ENCODE measurements around the gene NXNL2. TPM values are rescaled to one million over a fixed set of nuclear protein-coding genes. Genes with fewer than 3 reads are reported as not detected.

Gene NXNL2
- polyA plus RNA-seq, 2 donors = 0.15 to 0.22 TPM

DNA sequence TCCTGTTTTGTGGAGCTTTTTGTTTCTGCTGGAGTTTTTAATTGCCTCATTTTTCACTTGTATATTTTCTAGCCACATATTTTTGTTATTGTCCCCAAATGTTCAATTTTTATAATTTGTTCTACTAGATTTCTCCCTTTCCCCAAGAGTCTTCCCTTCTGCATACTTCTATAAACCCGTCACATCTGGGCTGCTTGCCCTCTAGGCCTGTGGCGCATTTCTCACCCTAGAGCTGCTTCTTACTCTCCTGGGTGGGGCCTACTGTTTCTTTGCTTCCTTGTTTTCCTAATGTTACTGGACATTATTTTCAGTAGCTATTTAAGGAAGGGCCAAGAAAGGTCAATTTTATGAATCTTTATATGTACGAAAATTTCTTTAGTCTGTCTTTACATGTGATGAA is 51.5 kb downstream of the NXNL2 start:
- no peaks in the 10 kb centered on the region for H3K9me3 ChIP-seq (ENCODE audit: control insufficient read depth in 2 of 2, insufficient read depth in 1 of 2, low read depth in 1 of 2, low read length in 1 of 2)
- no peaks in the 10 kb centered on the region for H3K27me3 ChIP-seq (ENCODE audit: control insufficient read depth in 1 of 2, insufficient read depth in 2 of 2, low read length in 2 of 2)
- H3K4me1 ChIP-seq (ENCODE audit: control insufficient read depth in 2 of 2, insufficient read depth in 2 of 2, low read length in 1 of 2) = peaks cover 0 to 5% of the 10 kb centered on the region in 2 donors
- no peak overlapping the region for H3K27ac ChIP-seq (ENCODE audit: low read depth in 2 of 2, low read length in 1 of 2)
- H3K36me3 ChIP-seq (ENCODE audit: control insufficient read depth in 2 of 2, insufficient read depth in 2 of 2, low read length in 1 of 2) = no peaks in the 10 kb centered on the region
- WGBS, 2 donors = 78 to 81% methylated on average over 3 of the region's 3 CpGs
- no peak overlapping the region for H3K4me3 ChIP-seq (ENCODE audit: low read depth in 1 of 2, low read length in 2 of 2)

GRCh38 chr9:88587182-88587581 is 52.2 kb downstream of the NXNL2 start:
- peaks cover 0 to 5% of the 10 kb centered on the region in 2 donors for H3K4me1 ChIP-seq (ENCODE audit: control insufficient read depth in 2 of 2, insufficient read depth in 2 of 2, low read length in 1 of 2)
- no peak overlapping the region for H3K27ac ChIP-seq (ENCODE audit: low read depth in 2 of 2, low read length in 1 of 2)
- no peaks in the 10 kb centered on the region for H3K36me3 ChIP-seq (ENCODE audit: control insufficient read depth in 2 of 2, insufficient read depth in 2 of 2, low read length in 1 of 2)
- no peaks in the 10 kb centered on the region for H3K9me3 ChIP-seq (ENCODE audit: control insufficient read depth in 2 of 2, insufficient read depth in 1 of 2, low read depth in 1 of 2, low read length in 1 of 2)
- no peaks in the 10 kb centered on the region for H3K27me3 ChIP-seq (ENCODE audit: control insufficient read depth in 1 of 2, insufficient read depth in 2 of 2, low read length in 2 of 2)
- WGBS, 2 donors = 32 to 43% methylated on average over 3 of the region's 3 CpGs
- H3K4me3 ChIP-seq (ENCODE audit: low read depth in 1 of 2, low read length in 2 of 2) = no peak overlapping the region

DNA sequence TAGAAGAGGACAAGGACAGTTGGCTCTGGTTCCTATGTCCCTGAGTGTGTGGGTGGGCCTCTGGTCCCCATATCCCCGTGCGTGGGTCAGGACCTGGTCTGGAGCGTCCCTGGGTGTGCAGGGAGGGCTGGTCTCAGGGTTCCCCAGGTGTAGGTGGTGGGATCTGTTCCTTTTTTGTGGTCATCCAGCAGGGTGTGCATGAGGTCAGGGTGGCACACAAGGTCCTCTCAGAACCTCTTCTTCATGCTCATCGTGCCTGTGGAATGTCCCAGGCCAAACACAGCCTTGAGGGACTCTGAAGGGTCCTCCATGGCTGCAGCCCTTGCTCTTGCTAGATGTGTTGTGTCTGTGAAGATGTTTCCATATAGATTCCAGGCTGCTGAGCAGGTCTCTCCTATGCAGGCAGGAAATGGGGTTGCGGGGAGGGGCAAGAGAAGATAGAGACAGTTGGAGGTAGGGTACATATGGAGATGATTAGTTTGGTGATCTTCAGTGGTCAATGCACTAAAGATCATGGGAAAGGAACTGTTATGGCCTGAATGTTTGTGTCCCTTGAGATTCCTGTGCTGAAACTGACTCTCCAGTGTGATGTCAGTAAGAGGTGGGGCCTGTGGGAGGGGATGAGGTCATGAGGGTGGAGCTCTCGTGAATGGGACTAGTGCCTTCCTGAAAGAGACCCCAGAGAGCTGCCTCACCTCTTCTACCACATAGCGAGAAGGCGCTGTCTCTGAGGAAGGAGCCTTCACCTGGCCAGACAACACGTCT is 53.1 kb downstream of the NXNL2 start:
- Histone ChIP-seq H3K4me1 (ENCODE audit: control insufficient read depth in 2 of 2, insufficient read depth in 2 of 2, low read length in 1 of 2) (peaks cover 0 to 5% of the 10 kb centered on the region in 2 donors), H3K27ac (ENCODE audit: low read depth in 2 of 2, low read length in 1 of 2) (no peak overlapping the region), H3K9me3 (ENCODE audit: control insufficient read depth in 2 of 2, insufficient read depth in 1 of 2, low read depth in 1 of 2, low read length in 1 of 2) (no peaks in the 10 kb centered on the region), H3K36me3 (ENCODE audit: control insufficient read depth in 2 of 2, insufficient read depth in 2 of 2, low read length in 1 of 2) (no peaks in the 10 kb centered on the region), H3K4me3 (ENCODE audit: low read depth in 1 of 2, low read length in 2 of 2) (no peak overlapping the region), H3K27me3 (ENCODE audit: control insufficient read depth in 1 of 2, insufficient read depth in 2 of 2, low read length in 2 of 2) (no peaks in the 10 kb centered on the region)
- 90 to 91% methylated on average over 9 of the region's 9 CpGs for WGBS, 2 donors

DNA sequence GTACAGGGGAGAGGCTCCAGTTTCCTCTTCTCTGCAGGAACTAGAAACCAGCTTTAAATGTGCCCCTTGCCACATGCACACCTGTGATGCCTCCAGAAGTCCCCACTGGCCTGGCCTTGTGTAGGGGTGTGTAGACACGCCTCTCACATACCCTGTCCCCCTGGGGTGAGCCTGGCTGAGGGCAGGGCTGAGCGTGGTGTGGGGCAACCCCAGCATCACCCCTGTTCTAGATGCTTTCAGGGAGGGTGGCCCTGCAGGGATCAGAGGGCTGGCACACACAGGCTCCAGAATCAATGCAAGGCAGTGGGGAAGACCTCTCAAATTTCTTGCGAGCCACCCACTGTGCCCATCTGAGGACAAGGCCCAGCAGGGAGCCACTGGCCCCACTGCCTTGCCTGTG is 54.7 kb downstream of the NXNL2 start:
- Histone ChIP-seq H3K27me3 (ENCODE audit: control insufficient read depth in 1 of 2, insufficient read depth in 2 of 2, low read length in 2 of 2) (no peaks in the 10 kb centered on the region), H3K27ac (ENCODE audit: low read depth in 2 of 2, low read length in 1 of 2) (no peak overlapping the region), H3K9me3 (ENCODE audit: control insufficient read depth in 2 of 2, insufficient read depth in 1 of 2, low read depth in 1 of 2, low read length in 1 of 2) (no peaks in the 10 kb centered on the region), H3K36me3 (ENCODE audit: control insufficient read depth in 2 of 2, insufficient read depth in 2 of 2, low read length in 1 of 2) (no peaks in the 10 kb centered on the region), H3K4me3 (ENCODE audit: low read depth in 1 of 2, low read length in 2 of 2) (no peak overlapping the region), H3K4me1 (ENCODE audit: control insufficient read depth in 2 of 2, insufficient read depth in 2 of 2, low read length in 1 of 2) (peaks cover 0 to 5% of the 10 kb centered on the region in 2 donors)
- whole genome bisulfite sequencing, 2 donors = 89 to 91% methylated on average over 3 of the region's 3 CpGs

- Histone ChIP-seq H3K4me3 (ENCODE audit: low read depth in 1 of 2, low read length in 2 of 2) (no peak overlapping the region), H3K36me3 (ENCODE audit: control insufficient read depth in 2 of 2, insufficient read depth in 2 of 2, low read length in 1 of 2) (no peaks in the 10 kb centered on the region), H3K27ac (ENCODE audit: low read depth in 2 of 2, low read length in 1 of 2) (no peak overlapping the region), H3K27me3 (ENCODE audit: control insufficient read depth in 1 of 2, insufficient read depth in 2 of 2, low read length in 2 of 2) (no peaks in the 10 kb centered on the region), H3K4me1 (ENCODE audit: control insufficient read depth in 2 of 2, insufficient read depth in 2 of 2, low read length in 1 of 2) (peaks cover 0 to 5% of the 10 kb centered on the region in 2 donors), H3K9me3 (ENCODE audit: control insufficient read depth in 2 of 2, insufficient read depth in 1 of 2, low read depth in 1 of 2, low read length in 1 of 2) (no peaks in the 10 kb centered on the region)
- 81 to 87% methylated on average over 14 of the region's 14 CpGs for WGBS, 2 donors
Measured at GRCh38 chr9:88590558-88591146, 55.7 kb downstream of the NXNL2 start.

DNA sequence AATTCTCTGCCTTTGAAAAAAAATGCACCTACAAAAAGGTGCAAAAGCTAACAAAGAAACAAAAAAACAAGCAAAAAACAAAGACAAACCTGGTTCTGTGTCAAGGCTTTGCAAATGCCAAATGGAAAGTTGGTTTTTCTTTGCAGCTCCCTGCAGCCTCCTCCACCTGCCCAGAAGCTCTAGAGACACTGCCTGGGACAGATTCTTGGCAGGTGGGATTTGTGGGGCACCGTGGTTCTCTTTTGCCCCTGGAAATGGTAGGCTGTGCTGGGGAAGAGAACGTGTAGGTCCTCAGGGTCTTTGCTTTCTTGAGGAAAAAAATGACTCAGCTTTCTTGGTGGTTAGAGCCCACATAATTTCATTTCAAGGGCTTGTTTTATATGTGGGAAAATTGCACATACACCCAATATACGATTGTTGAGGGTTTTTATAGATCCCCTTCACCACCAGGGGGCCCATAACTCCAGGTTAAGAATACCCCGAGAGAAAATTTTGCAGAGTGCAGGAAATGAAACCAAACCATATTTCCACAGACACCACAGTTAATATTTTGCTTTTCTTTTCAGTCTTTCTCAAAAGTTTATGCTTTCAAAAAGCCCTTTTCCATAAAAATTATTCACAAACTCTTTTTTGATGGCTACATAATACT is 58.7 kb downstream of the NXNL2 start:
- H3K27ac ChIP-seq (ENCODE audit: low read depth in 2 of 2, low read length in 1 of 2) = no peak overlapping the region
- H3K4me1 ChIP-seq (ENCODE audit: control insufficient read depth in 2 of 2, insufficient read depth in 2 of 2, low read length in 1 of 2) = no peaks in the 10 kb centered on the region
- no peaks in the 10 kb centered on the region for H3K9me3 ChIP-seq (ENCODE audit: control insufficient read depth in 2 of 2, insufficient read depth in 1 of 2, low read depth in 1 of 2, low read length in 1 of 2)
- no peaks in the 10 kb centered on the region for H3K27me3 ChIP-seq (ENCODE audit: control insufficient read depth in 1 of 2, insufficient read depth in 2 of 2, low read length in 2 of 2)
- no peak overlapping the region for H3K4me3 ChIP-seq (ENCODE audit: low read depth in 1 of 2, low read length in 2 of 2)
- H3K36me3 ChIP-seq (ENCODE audit: control insufficient read depth in 2 of 2, insufficient read depth in 2 of 2, low read length in 1 of 2) = no peaks in the 10 kb centered on the region
- 22 to 28% methylated on average over 4 of the region's 4 CpGs for WGBS, 2 donors

Other genes with a start within 250 kb of the NXNL2 start
- gene SPIN1, start 146.7 kb upstream of the NXNL2 start, polyA plus RNA-seq = 10 to 100 TPM; 13.9 to 17.7 TPM